GM19328 (cell line): ENCODE data around the gene WDCP.
"Not testable (repeated sequence)": the region's sequence is repeated elsewhere in the genome, so short reads cannot be mapped to it uniquely, and the experiment has no call there.

ENCODE experiments used
- ATAC-seq: cut with Tn5 transposase; IDR thresholded peaks from one replicate; pipeline ENCODE4 v1.9.1; 2021; ENCODE audit warnings: mild to moderate bottlenecking, moderate library complexity; ENCODE audit not compliant: unreplicated experiment

Gene WDCP

DNA sequence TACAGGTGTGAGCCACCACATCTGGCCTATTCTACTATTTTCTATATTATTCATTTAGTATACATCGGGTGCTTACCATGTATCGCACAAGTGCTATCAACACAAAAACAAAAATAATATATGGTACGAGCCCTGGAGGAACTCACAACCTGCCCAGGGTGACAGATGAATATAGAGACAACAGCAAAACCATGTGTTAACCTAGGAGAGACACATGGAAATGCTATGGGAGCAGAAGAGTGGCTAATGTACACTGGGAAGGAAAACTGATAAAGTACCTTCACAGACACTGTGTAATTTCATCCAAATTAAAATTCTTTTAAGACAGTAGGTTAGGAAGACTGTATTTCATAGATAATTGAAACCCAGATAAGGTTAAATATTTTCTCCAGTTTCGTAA is 25.1 kb upstream of the WDCP start:
- ATAC-seq: no peak

- ATAC-seq: no peak
Measured at GRCh38 chr2:24065341-24065740, 18.1 kb upstream of the WDCP start.

DNA sequence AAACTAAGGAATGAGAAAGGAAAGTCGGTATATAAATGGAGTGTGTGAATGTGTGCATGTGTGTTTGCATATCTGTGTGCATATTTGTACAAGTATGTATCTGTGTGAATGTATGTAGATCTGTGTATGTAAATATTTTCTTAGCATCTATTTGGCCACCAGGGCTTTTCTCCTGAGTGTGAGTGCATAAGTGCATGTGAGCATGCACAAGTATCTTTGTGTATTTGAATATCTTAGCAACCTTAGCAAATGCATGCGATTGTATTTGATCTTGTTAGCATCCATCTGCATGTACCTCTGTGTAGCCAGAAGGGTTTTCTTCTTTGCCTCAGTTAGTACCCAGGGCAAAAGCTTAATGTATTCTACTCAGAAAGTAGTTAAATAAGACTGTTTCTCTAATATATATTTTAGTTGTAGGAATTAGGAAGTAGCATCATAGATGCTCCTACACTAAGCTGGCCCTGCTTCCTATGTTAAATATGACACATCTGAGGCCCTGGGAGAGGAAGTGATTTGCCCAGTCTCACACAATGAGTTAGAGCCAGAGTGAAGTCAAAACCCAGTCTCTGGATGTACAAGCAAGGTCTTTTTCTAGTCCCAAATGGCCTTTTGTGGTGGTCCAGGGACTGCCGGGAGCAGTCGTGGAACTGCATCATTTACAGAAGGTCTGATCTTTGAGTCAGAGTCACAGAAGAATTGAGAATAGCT is 11.5 kb upstream of the WDCP start:
- no peak for ATAC-seq

- no peak for ATAC-seq
Measured at GRCh38 chr2:24055750-24056149, 8.6 kb upstream of the WDCP start.

- ATAC-seq: no peak
Measured at GRCh38 chr2:24054366-24055010, 7.3 kb upstream of the WDCP start.

- no peak for ATAC-seq
Measured at GRCh38 chr2:24052951-24053350, 5.8 kb upstream of the WDCP start.

GRCh38 chr2:24051833-24052232 is 4.6 kb upstream of the WDCP start:
- no peak for ATAC-seq

DNA sequence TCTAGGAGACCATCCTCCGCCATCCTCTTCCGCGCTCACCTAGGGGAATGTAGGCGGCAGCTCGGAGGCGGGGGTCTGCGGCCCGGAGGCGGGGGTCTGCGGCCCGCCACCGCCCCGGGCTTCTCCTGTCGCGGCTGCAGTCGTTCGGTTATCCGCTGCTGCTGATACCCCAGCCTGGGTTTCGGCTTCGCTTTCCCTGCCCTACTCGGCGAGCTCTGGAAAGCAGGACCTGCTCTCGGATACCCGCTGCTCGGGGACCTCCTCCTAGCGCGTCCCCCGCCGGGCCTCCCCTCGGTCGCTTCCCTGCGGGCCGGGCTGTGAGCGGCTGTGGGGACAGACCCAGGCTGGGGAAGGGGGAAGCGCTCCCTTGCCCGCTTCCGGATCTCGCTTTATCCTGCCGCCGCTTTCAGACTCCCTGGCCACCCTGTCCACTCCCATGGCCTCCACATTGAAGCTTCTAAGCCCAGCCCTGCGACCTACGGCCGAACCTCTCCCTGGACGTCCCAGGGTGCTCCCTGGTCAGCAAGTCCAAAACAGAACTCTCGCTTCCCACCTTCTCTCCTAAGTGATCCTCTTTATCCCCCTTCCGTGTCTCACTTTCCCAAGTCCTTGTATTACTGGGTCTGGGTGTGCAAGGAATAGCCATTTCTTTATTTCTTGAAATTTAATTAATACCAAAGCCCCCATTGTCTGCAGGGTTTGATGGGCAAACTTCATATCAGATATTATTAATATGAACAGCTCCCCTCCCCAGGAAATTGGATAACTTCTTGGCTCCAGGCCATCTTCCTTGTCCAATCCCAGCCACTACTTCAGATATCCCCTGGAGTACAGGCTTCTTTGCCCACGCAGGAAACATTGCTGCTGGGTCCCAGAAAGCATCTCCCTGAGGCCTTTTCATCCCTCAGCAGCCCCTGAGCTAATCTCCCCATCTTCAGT is 3.1 kb upstream of the WDCP start:
- ATAC-seq: no peak

DNA sequence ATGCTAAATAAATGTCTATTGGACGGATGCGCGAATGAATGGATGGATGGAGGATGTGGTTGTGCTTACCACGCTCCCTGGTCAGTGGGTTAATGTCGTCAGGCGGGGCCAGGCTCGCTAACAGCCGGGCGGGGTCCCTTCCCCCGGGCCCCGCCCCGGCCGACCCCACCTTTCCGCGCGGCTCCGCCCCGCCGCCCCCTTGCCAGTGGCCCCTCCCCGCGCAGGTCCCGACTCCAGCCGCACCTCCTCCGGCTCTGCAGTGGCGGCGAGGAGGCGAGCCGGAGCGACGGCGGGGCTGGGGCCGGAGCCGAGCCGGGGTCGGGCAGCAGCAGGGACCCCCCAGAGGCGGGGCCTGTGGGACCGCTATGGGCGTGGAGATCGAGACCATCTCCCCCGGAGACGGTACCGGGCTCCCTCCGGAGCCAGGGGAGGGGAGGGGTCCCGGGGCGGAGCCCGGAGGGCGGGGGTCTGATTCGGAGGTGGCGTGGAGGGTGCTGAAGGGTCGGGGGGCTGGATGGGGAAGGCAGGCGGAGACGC is 2.4 kb upstream of the WDCP start, which contains the start of gene FKBP1B:
Gene FKBP1B (plus strand): TSS at position 257 of the 537 bp plus-strand sequence. CDS start 109 bp downstream, at position 366.
- no peak for ATAC-seq

GRCh38 chr2:24048769-24049484 is 1.7 kb upstream of the WDCP start:
- no peak for ATAC-seq

- peak; percentile 3 for ATAC-seq
Measured at GRCh38 chr2:24047703-24048033, 477 bp upstream of the WDCP start.

DNA sequence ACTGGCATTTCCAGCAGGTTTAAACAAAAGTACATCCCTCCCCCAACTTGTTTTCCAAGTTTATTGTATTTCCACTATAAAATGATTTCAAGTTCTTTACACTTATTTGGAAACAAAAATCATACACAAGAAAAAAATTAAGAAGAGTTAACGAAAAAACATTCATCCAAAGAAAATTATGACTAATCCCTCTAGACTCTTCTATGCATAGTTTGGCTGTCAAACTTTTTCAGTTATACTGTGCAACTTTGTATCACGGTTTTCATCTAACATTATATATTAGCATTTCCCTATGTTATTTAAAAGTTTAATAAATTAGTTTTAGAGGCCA is 627 bp downstream of the WDCP start:
- ATAC-seq: no peak

- ATAC-seq: no peak
Measured at GRCh38 chr2:24045511-24046508, 1.4 kb downstream of the WDCP start.

- not testable (repeated sequence) for ATAC-seq
Measured at GRCh38 chr2:24043133-24043532, 4.1 kb downstream of the WDCP start.

GRCh38 chr2:24040511-24040910 is 6.7 kb downstream of the WDCP start:
- no peak for ATAC-seq

DNA sequence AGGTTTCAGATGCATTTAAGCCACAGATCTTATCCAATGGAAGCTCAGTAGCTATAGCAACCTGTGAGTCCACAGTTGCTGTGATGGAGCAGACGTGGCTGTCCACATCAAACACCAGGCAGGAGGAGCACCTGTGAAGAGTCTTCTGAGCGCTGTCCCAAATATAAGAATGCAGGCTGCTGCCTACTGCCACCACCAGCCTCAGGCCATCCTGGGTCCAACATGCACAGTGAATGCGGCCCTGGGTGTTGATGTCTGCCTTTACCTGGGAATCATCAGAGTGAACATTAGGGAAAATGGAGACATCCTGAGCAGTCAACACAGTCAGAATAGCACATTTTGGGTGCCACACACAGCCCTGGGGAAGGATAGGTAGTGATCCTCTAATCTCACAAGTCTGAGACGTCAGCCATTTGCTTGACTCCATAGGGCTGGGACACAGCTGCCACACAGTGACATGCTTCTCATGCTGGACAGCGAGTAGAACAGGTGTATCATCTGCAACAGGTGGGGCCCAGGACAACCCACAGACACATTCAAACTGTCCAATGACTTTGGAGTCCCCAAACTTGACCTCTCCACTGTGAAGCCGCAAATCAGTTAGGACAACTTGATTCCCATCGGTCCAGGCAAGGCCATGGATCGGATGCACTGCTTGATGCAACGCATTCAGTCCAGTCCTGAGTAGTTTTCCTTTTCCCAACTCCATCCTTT is 8.2 kb downstream of the WDCP start:
- no peak for ATAC-seq

DNA sequence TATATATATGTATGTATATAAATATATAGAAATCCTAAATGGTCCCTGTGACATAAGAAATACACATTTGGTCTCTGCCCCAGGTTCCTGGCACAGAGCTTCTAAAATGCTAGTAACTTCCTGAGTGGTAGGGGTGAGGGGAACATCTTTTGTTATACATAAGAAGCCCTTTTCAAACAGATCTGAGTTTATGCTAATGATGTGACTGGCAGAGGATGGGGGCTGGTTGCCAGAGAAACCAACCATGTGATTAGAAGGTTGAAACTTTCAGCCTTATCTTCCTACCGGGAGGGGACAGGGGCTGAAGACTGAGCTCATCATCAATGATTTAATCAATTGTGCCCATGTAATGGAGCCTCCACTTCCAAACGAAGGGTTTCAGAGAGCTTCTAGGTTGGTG is 21.0 kb downstream of the WDCP start:
- no peak for ATAC-seq

- no peak for ATAC-seq
Measured at GRCh38 chr2:24024996-24025663, 22.1 kb downstream of the WDCP start.
